HepG2 (cell line): Measurements from ENCODE around the gene DYNC1LI2. TPM values are rescaled to one million over a fixed set of nuclear protein-coding genes. Genes with fewer than 3 reads are reported as not detected.

Source experiments
- ATAC-seq: fragments of 200-7000 bp; cut with Tn5 transposase; 3 replicates; pipeline ENCODE4 v1.9.1; 2020; ENCODE audit warnings: mild to moderate bottlenecking, moderate library complexity
- BruUV-seq: library from RNA; stranded (reverse); fragments of 400-500 nt; replicated peaks from 2 replicates; lab custom pipeline; 2021; lab: Mats Ljungman, UMichigan
- CTCF ChIA-PET: fragments of 300-600 bp; formaldehyde crosslinking; extraction: SDS; loops from one replicate; lab custom pipeline; 2021; ENCODE audit warnings: low total read pairs, inconsistent platforms, low intra/inter-chr PET ratio; lab: Yijun Ruan, JAX
- POLR2A ChIA-PET: fragments of 350-600 bp; sonication (Branson Sonifier 250); formaldehyde crosslinking; loops from one replicate; lab custom pipeline; 2020; ENCODE audit warnings: antibody characterized with exemption, inconsistent platforms; lab: Yijun Ruan, JAX
- DNase-seq: peaks from one replicate; pipeline ENCODE4 v3.0.0-alpha.2; 2015; ENCODE audit warnings: low spot score
- FAIRE-seq: peaks from 3 replicates; lab custom pipeline; 2011; peaks lifted over from hg19 to GRCh38; lab: Jason Lieb, UNC
- H2AFZ ChIP-seq: one replicate; pipeline ENCODE4 v1.6.1; 2011; ENCODE audit warnings: low read length, inconsistent platforms
- H3K27ac ChIP-seq: fragments of 300-600 bp; 3 replicates; pipeline ENCODE4 v1.8.0; 2011; ENCODE audit warnings: mixed run types, mild to moderate bottlenecking, mixed read lengths, low read length, inconsistent platforms; ENCODE audit not compliant: insufficient read depth; ENCODE audit errors: extremely low read length
- H3K27me3 ChIP-seq, 2 experiments: fragments of 200-600 bp in 1 of 2; 2 replicates in 1 of 2; 3 replicates in 1 of 2; pipeline versions ENCODE4 v1.6.0 to v1.8.0; 2011; ENCODE audit warnings: low read length in 2 of 2, mild to moderate bottlenecking in 2 of 2, moderate library complexity in 2 of 2, inconsistent platforms in 1 of 2; ENCODE audit not compliant: insufficient read depth in 2 of 2, control insufficient read depth in 1 of 2
- H3K36me3 ChIP-seq, 2 experiments: fragments of 200-600 bp in 1 of 2; replicated peaks in 1 of 2; 2 replicates in 1 of 2; 3 replicates in 1 of 2; pipeline versions ENCODE4 v1.5.1 to v1.8.0; 2011; ENCODE audit warnings: low read length in 2 of 2, inconsistent platforms in 1 of 2; ENCODE audit not compliant: insufficient read depth in 2 of 2, control insufficient read depth in 1 of 2
- H3K4me1 ChIP-seq: 2 replicates; pipeline ENCODE4 v1.5.1; 2012; ENCODE audit warnings: low read length, inconsistent platforms; ENCODE audit not compliant: insufficient read depth
- H3K4me2 ChIP-seq: 2 replicates; pipeline ENCODE4 v1.6.0; 2011; ENCODE audit warnings: low read depth, low read length, inconsistent platforms
- H3K4me3 ChIP-seq, 3 experiments: fragments of 200-600 bp in 1 of 3; sonication (generic), shearing (Covaris generic) in 1 of 3; replicated peaks in 1 of 3; 2 replicates each; pipeline ENCODE4 v1.5.1; 2011 to 2016; ENCODE audit warnings: low read length in 3 of 3, inconsistent platforms in 2 of 3, low read depth in 2 of 3, mild to moderate bottlenecking in 2 of 3, control low read depth in 1 of 3, mixed read lengths in 1 of 3; ENCODE audit not compliant: insufficient read depth in 1 of 3
- H3K79me2 ChIP-seq: one replicate; pipeline ENCODE4 v1.6.1; 2011; ENCODE audit warnings: low read length, inconsistent platforms; ENCODE audit not compliant: insufficient read depth
- H3K9ac ChIP-seq: 2 replicates; pipeline ENCODE4 v1.6.0; 2011; ENCODE audit warnings: mild to moderate bottlenecking, low read depth, low read length, inconsistent platforms; ENCODE audit not compliant: insufficient read depth
- H3K9me3 ChIP-seq: 2 replicates; pipeline ENCODE4 v1.5.1; 2012; ENCODE audit warnings: mild to moderate bottlenecking, low read length
- H4K20me1 ChIP-seq: 2 replicates; pipeline ENCODE4 v1.6.0; 2011; ENCODE audit warnings: inconsistent platforms, mild to moderate bottlenecking, low read length, moderate library complexity; ENCODE audit not compliant: insufficient read depth
- ARID3A ChIP-seq: IDR thresholded peaks from 2 replicates; pipeline ENCODE4 v1.6.1; 2012; ENCODE audit warnings: low read depth, low read length, improper control_type of control experiment
- ELF1 ChIP-seq: sonication (generic); formaldehyde crosslinking; IDR thresholded peaks from 2 replicates; pipeline ENCODE4 v1.4.0; 2020; ENCODE audit warnings: missing genetic modification reagents
- RBFOX2 ChIP-seq: fragments of 200-400 bp; formaldehyde crosslinking; IDR thresholded peaks from 2 replicates; pipeline ENCODE4 v1.6.1; 2017; ENCODE audit warnings: low read depth, mild to moderate bottlenecking, low read length
- RBM22 ChIP-seq: fragments of 200-400 bp; formaldehyde crosslinking; optimal IDR thresholded peaks from 2 replicates; pipeline ENCODE3; 2017; ENCODE audit warnings: mild to moderate bottlenecking, low read length, moderate library complexity
- SMC3 ChIP-seq: IDR thresholded peaks from 2 replicates; pipeline ENCODE4 v1.6.1; 2011; ENCODE audit warnings: low read length, improper control_type of control experiment
- ZKSCAN5 ChIP-seq: sonication (generic); formaldehyde crosslinking; IDR thresholded peaks from 2 replicates; pipeline ENCODE4 v1.5.1; 2020; ENCODE audit warnings: mild to moderate bottlenecking, missing genetic modification reagents
- ZNF335 ChIP-seq: sonication (generic); formaldehyde crosslinking; IDR thresholded peaks from 2 replicates; pipeline ENCODE4 v1.4.0; 2020; ENCODE audit warnings: missing genetic modification reagents
- ZNF597 ChIP-seq: sonication (generic); formaldehyde crosslinking; IDR thresholded peaks from 2 replicates; pipeline ENCODE4 v1.5.0; 2020; ENCODE audit warnings: missing genetic modification reagents
- WGBS: methylation state at CpG from one replicate; pipeline ENCODE4 v1.1.6; 2017; ENCODE audit warnings: low lambda C conversion rate; 5-methylcytosine and 5-hydroxymethylcytosine counted together
- in situ Hi-C: cut with HindIII; loops from 2 replicates; pipeline ENCODE4 v1.10.0; 2017; ENCODE audit warnings: low pct_unique_long_range_greater_than_20kb; ENCODE audit not compliant: extremely low pct_ligation_motif_present
- intact Hi-C: fragments of 100-400 bp; cut with micrococcal nuclease; formaldehyde crosslinking; loops from one replicate; pipeline ENCODE4 v1.10.0; 2022; ENCODE audit not compliant: unreplicated experiment
- polyA plus RNA-seq, 8 experiments: library from polyadenylated mRNA; depleted of rRNA in 3 of 8; stranded (reverse) in 7 of 8; unstranded in 1 of 8; fragments of >200 nt; fragmentation: Illumina TruSeq in 4 of 8; extraction: Trizol in 4 of 8; gene quantifications; 2 replicates each; pipeline versions ENCODE4 v1.2.1 to v1.2.3, GENCODE V29; 2011 to 2016; ENCODE audit warnings: low read depth in 4 of 8, missing spikeins in 1 of 8, mixed read lengths in 1 of 8; ENCODE audit not compliant: insufficient read depth in 1 of 8
- total RNA-seq, 5 experiments: library from RNA; depleted of rRNA; stranded (reverse); fragments of >200 nt; fragmentation: Illumina TruSeq; extraction: Trizol; gene quantifications; 2 replicates each; pipeline ENCODE4 v1.2.3, GENCODE V29; 2016; ENCODE audit warnings: low read depth in 1 of 5
- TF ChIP-seq, protein P1 (sequence below), 2 experiments: sonication (generic) in 1 of 2; formaldehyde crosslinking in 1 of 2; IDR thresholded peaks; 2 replicates each; pipeline versions ENCODE4 v1.4.0 to v1.6.1; 2018 to 2020; ENCODE audit warnings: missing genetic modification reagents in 2 of 2, borderline replicate concordance in 1 of 2, low read depth in 1 of 2, mild to moderate bottlenecking in 1 of 2, missing biosample characterization in 1 of 2

DYNC1LI2 gene
- total and polyA plus RNA-seq, 2 of the 13 experiments (the other 11 are each of a cell fraction or from before 2014, with no cell fraction given): 65.5 to 135 TPM

GRCh38 chr16:66731101-66731500 lies 20.3 kb downstream of the DYNC1LI2 start (continued):
- no peak for TF ChIP-seq ZNF597 (CRISPR knock-in tag)
- no peak for TF ChIP-seq ZKSCAN5 (CRISPR knock-in tag)

GRCh38 chr16:66728804-66729203 lies 22.6 kb downstream of the DYNC1LI2 start:
- in situ Hi-C loops: no loop called here
- peak; percentile 16 for ATAC-seq

GRCh38 chr16:66728117-66728787 lies 23.2 kb downstream of the DYNC1LI2 start:
- FAIRE-seq (peak; percentile 78), ATAC-seq (peak; percentile 84), DNase-seq (peak; percentile 60)
- peaks cover 43 to 90% of the 10 kb centered on the region in 2 experiments for H3K36me3 ChIP-seq
- no peaks in the 10 kb centered on the region for H3K27me3 ChIP-seq
- H3K9ac ChIP-seq: no peak overlapping the region
- H3K4me1 ChIP-seq: no peaks in the 10 kb centered on the region
- in situ Hi-C loops: no loop called here
- H3K4me2 ChIP-seq: no peak overlapping the region
- H3K27ac ChIP-seq: no peak overlapping the region
- POLR2A ChIA-PET: no interaction called here
- CTCF ChIA-PET: interaction anchor here (1.1 to 1.3 kb wide), 4 partner anchors 12 to 139 kb away, joined by 3 to 8 read pairs (median 4); no protein-coding TSS in a partner anchor
- H3K4me3 ChIP-seq: no peak overlapping the region
- intact Hi-C loops: loop anchor here (1.0 to 2.0 kb wide), 3 partner anchors 119 to 145 kb away; no protein-coding TSS in a partner anchor
- H3K79me2 ChIP-seq: no peaks in the 10 kb centered on the region
- WGBS: 43% methylated on average over 3 of the region's 3 CpGs
- no peaks in the 10 kb centered on the region; the same call in 1 of the 2 replicates for H4K20me1 ChIP-seq
- BruUV-seq: no TSS peak
- H2AFZ ChIP-seq: no peak overlapping the region
- H3K9me3 ChIP-seq: no peaks in the 10 kb centered on the region
- peak; percentile 89; the same call in 1 of the 2 replicates for TF ChIP-seq ZNF335 (CRISPR knock-in tag)
- TF ChIP-seq ARID3A: peak; percentile 75
- peak; percentile 32; the same call in 1 of the 2 replicates for TF ChIP-seq SMC3
- TF ChIP-seq RBM22: peak; percentile 3
- TF ChIP-seq, protein P1, sequence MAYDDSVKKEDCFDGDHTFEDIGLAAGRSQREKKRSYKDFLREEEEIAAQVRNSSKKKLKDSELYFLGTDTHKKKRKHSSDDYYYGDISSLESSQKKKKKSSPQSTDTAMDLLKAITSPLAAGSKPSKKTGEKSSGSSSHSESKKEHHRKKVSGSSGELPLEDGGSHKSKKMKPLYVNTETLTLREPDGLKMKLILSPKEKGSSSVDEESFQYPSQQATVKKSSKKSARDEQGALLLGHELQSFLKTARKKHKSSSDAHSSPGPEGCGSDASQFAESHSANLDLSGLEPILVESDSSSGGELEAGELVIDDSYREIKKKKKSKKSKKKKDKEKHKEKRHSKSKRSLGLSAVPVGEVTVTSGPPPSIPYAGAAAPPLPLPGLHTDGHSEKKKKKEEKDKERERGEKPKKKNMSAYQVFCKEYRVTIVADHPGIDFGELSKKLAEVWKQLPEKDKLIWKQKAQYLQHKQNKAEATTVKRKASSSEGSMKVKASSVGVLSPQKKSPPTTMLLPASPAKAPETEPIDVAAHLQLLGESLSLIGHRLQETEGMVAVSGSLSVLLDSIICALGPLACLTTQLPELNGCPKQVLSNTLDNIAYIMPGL (CRISPR knock-in tag; IDR thresholded peaks at IDR 0.05; ENCODE audit: borderline replicate concordance in 1 of 2, low read depth in 1 of 2): peak in 1 of 2 experiments; percentile 45; a peak in 1 of 4 replicates

More at GRCh38 chr16:66728804-66729203, 22.6 kb downstream of the DYNC1LI2 start:
- intact Hi-C loops: loop anchor here (1.0 to 2.0 kb wide), 3 partner anchors 120 to 144 kb away; no protein-coding TSS in a partner anchor
- Histone ChIP-seq H3K27me3 (no peaks in the 10 kb centered on the region), H3K9me3 (no peaks in the 10 kb centered on the region), H3K4me1 (no peaks in the 10 kb centered on the region), H4K20me1 (no peaks in the 10 kb centered on the region; the same call in 1 of the 2 replicates), H3K36me3 (peaks cover 45 to 90% of the 10 kb centered on the region in 2 experiments), H3K27ac (no peak overlapping the region), H3K4me2 (no peak overlapping the region)
- 93% methylated on average over 4 of the region's 4 CpGs for whole genome bisulfite sequencing
- no TSS peak for BruUV-seq
- POLR2A ChIA-PET: no interaction called here
- TF ChIP-seq RBFOX2: 0 out of 2 replicates have a peak, but pooled peaks have one; percentile 21
- no peak for TF ChIP-seq ELF1 (CRISPR knock-in tag)
- TF ChIP-seq, all 625 proteins: peak for 1
- H3K79me2 ChIP-seq: no peaks in the 10 kb centered on the region
- no peak for FAIRE-seq
- CTCF ChIA-PET: interaction anchor here (1.1 to 1.3 kb wide), 3 partner anchors 11 to 120 kb away, joined by 3 to 5 read pairs (median 3); no protein-coding TSS in a partner anchor
- no peak overlapping the region for H3K9ac ChIP-seq
- no peak for DNase-seq
- H2AFZ ChIP-seq: no peak overlapping the region
- H3K4me3 ChIP-seq: no peak overlapping the region
